Measurements from ENCODE around the gene PDS5B.

PDS5B gene

GRCh38 chr13:32548837-32549236 lies 37.4 kb upstream of the PDS5B start:
- no peaks in the 10 kb centered on the region for H3K27me3 ChIP-seq (ENCODE audit: low read length)
- no peak overlapping the region for H3K9ac ChIP-seq (ENCODE audit: low read length)
- no peaks in the 10 kb centered on the region for H3K9me2 ChIP-seq (replicated peaks; ENCODE audit: insufficient read depth, low read length)
- no peaks in the 10 kb centered on the region for H3K9me3 ChIP-seq (ENCODE audit: insufficient read depth, low read length)
- no peaks in the 10 kb centered on the region for H3K79me2 ChIP-seq (ENCODE audit: insufficient read depth, low read length)
- no peak overlapping the region for H3K4me2 ChIP-seq (ENCODE audit: low read depth, low read length, poor library complexity, severe bottlenecking)
- H3K27ac ChIP-seq (ENCODE audit: low read depth, low read length) = no peak overlapping the region
- H3K36me3 ChIP-seq (ENCODE audit: low read length) = no peaks in the 10 kb centered on the region
- TF ChIP-seq CTCF (IDR thresholded peaks at IDR 0.05; ENCODE audit: insufficient read depth, low read length, poor library complexity, severe bottlenecking) = no peak
- no peak for TF ChIP-seq EZH2phosphoT487 (conservative IDR thresholded peaks at IDR 0.05; ENCODE audit: low read length)
- H3K4me3 ChIP-seq (ENCODE audit: insufficient read depth, low read length, poor library complexity, severe bottlenecking) = no peak overlapping the region
- H4K20me1 ChIP-seq (ENCODE audit: low read depth, low read length) = no peaks in the 10 kb centered on the region
- no peaks in the 10 kb centered on the region for H3F3A ChIP-seq (ENCODE audit: insufficient read depth)
- H2AFZ ChIP-seq (ENCODE audit: low read depth, low read length, severe bottlenecking) = no peak overlapping the region

GRCh38 chr13:32549788-32550187 lies 36.5 kb upstream of the PDS5B start:
- Histone ChIP-seq H3K27me3 (ENCODE audit: low read length) (no peaks in the 10 kb centered on the region), H3K4me2 (ENCODE audit: low read depth, low read length, poor library complexity, severe bottlenecking) (no peak overlapping the region), H3K36me3 (ENCODE audit: low read length) (no peaks in the 10 kb centered on the region), H4K20me1 (ENCODE audit: low read depth, low read length) (no peaks in the 10 kb centered on the region), H3K9ac (ENCODE audit: low read length) (no peak overlapping the region), H2AFZ (ENCODE audit: low read depth, low read length, severe bottlenecking) (no peak overlapping the region), H3K27ac (ENCODE audit: low read depth, low read length) (no peak overlapping the region), H3K79me2 (ENCODE audit: insufficient read depth, low read length) (no peaks in the 10 kb centered on the region), H3K9me3 (ENCODE audit: insufficient read depth, low read length) (no peaks in the 10 kb centered on the region), H3K4me3 (ENCODE audit: insufficient read depth, low read length, poor library complexity, severe bottlenecking) (no peak overlapping the region), H3K9me2 (replicated peaks; ENCODE audit: insufficient read depth, low read length) (no peaks in the 10 kb centered on the region), H3F3A (ENCODE audit: insufficient read depth) (no peaks in the 10 kb centered on the region)
- TF ChIP-seq EZH2phosphoT487 (conservative IDR thresholded peaks at IDR 0.05; ENCODE audit: low read length) = no peak
- TF ChIP-seq CTCF (IDR thresholded peaks at IDR 0.05; ENCODE audit: insufficient read depth, low read length, poor library complexity, severe bottlenecking) = no peak

- H3K36me3 ChIP-seq (ENCODE audit: low read length) = no peaks in the 10 kb centered on the region
- H3K4me2 ChIP-seq (ENCODE audit: low read depth, low read length, poor library complexity, severe bottlenecking) = no peak overlapping the region
- H3F3A ChIP-seq (ENCODE audit: insufficient read depth) = no peaks in the 10 kb centered on the region
- H3K79me2 ChIP-seq (ENCODE audit: insufficient read depth, low read length) = no peaks in the 10 kb centered on the region
- H3K9me2 ChIP-seq (replicated peaks; ENCODE audit: insufficient read depth, low read length) = no peaks in the 10 kb centered on the region
- H3K9me3 ChIP-seq (ENCODE audit: insufficient read depth, low read length) = no peaks in the 10 kb centered on the region
- no peak overlapping the region for H2AFZ ChIP-seq (ENCODE audit: low read depth, low read length, severe bottlenecking)
- TF ChIP-seq CTCF (IDR thresholded peaks at IDR 0.05; ENCODE audit: insufficient read depth, low read length, poor library complexity, severe bottlenecking) (no peak), EZH2phosphoT487 (conservative IDR thresholded peaks at IDR 0.05; ENCODE audit: low read length) (no peak)
- no peaks in the 10 kb centered on the region for H3K27me3 ChIP-seq (ENCODE audit: low read length)
- no peaks in the 10 kb centered on the region for H4K20me1 ChIP-seq (ENCODE audit: low read depth, low read length)
- no peak overlapping the region for H3K9ac ChIP-seq (ENCODE audit: low read length)
- no peak overlapping the region for H3K27ac ChIP-seq (ENCODE audit: low read depth, low read length)
- H3K4me3 ChIP-seq (ENCODE audit: insufficient read depth, low read length, poor library complexity, severe bottlenecking) = no peak overlapping the region
Observed at GRCh38 chr13:32553720-32554119, 32.5 kb upstream of the PDS5B start.

Data from SU-DHL-6 (cell line).